Measurements from ENCODE around the gene IP6K2.

IP6K2 gene

DNA sequence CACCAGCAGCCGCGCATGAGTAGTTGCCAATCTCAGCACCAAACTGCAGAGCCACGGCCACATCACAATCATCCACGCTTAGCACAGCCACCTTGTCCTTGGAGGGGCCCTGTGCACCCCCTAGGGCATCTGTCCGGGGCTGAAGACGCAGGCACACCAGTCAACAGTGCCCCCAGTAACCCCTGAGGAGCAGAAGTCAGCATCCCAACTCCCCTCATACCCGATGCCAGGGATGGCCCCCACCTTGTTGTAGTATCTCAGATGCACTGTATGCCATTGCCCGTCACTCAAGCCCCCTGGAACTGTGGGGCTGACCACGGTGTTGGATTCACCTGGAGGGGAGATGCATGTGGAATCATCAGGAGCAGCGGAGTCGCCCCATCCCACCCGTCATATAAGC lies 62.0 kb downstream of the IP6K2 start:
- DNase-seq (ENCODE audit: low spot score), result no peak
- TF ChIP-seq, protein P1, sequence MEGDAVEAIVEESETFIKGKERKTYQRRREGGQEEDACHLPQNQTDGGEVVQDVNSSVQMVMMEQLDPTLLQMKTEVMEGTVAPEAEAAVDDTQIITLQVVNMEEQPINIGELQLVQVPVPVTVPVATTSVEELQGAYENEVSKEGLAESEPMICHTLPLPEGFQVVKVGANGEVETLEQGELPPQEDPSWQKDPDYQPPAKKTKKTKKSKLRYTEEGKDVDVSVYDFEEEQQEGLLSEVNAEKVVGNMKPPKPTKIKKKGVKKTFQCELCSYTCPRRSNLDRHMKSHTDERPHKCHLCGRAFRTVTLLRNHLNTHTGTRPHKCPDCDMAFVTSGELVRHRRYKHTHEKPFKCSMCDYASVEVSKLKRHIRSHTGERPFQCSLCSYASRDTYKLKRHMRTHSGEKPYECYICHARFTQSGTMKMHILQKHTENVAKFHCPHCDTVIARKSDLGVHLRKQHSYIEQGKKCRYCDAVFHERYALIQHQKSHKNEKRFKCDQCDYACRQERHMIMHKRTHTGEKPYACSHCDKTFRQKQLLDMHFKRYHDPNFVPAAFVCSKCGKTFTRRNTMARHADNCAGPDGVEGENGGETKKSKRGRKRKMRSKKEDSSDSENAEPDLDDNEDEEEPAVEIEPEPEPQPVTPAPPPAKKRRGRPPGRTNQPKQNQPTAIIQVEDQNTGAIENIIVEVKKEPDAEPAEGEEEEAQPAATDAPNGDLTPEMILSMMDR (IDR thresholded peaks at IDR 0.05), result no peak
- Histone ChIP-seq H3K4me3 (no peak overlapping the region), H3K27ac (peak overlapping the region in 1 of 2 donors; percentile 88)

DNA sequence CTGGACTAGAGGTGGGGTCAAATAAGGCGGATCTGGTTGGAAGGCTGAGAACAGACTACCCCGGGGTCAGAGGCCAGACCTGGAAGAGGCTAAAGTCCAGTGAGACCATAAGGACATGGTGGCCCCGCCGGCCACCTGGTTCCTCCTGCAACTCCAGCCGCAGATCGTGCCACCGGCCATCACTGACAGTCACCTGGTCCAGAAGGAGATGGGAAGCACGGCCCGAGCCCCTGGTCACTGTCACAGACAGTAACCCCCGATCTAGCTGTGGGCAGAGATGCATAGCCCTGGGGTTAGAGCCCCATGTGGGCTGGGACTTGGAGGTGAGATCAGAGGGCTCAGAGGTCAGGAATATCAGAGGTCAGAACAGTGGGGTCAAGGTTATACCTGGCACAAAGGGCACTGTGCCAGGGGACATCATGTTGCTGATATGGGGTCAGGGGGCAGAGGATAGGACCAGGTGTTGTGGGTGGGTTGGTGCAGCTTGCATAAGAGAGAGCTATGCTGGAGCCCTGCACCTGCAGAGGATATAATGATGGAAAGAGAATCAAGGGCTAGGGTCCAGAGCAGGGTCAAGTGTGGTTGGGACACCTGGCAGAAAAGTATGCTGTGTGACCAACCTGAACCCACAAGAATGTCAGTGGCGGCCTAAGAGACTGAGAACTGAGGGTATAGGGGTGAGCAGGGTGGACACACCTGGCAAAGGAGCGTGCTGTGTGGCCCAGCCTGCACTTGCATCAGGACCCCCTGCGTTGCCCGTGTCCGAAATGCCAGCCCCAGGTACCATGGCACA lies 63.9 kb downstream of the IP6K2 start:
- no peak overlapping the region for H3K4me3 ChIP-seq
- no peak overlapping the region for H3K27ac ChIP-seq
- TF ChIP-seq, protein P1 (IDR thresholded peaks at IDR 0.05), result no peak
- no peak for DNase-seq (ENCODE audit: low spot score)

DNA sequence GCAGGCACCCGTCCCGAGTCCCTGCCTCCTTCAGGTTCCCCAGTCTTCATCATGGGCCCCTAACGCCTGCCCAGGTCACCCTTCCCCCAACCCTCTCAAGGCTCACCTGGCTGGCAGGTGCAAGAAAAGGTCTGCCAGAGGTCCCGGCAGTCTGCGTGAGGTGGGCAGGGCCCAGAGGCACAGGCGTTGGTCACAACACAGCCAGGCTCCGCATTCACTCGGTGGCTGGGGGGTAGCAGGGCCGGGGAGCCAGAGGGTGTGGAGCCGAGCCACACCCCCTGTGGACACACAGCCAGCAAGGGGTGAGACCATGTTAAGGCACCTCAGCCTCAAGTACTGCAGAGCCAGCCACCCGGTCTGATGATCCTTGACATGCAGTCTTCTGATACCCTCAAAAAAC lies 65.2 kb downstream of the IP6K2 start:
- TF ChIP-seq, protein P1 (IDR thresholded peaks at IDR 0.05), result no peak
- Histone ChIP-seq H3K27ac (no peak overlapping the region), H3K4me3 (no peak overlapping the region)
- DNase-seq (ENCODE audit: low spot score), result no peak

DNA sequence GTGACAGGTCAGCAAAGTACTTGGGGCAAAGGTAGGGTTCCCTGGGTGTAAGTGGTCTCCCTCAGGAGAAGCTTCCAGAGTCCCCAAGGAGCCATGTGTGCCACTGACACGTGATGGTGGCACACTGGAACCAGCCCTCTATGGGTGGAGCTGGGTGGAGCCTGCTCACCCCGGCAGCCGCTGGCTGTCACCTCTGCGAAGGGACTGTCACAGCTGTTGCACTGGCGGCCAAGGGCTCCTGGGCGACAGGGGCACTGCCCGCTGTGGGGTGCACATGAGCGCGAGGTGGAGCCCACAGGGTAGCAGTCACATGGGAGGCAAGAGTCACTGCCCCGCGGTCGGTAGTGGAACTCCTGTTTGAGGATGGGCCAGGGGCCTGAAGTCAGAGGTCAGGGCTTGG lies 66.3 kb downstream of the IP6K2 start:
- Histone ChIP-seq H3K4me3 (no peak overlapping the region), H3K27ac (no peak overlapping the region)
- DNase-seq (ENCODE audit: low spot score), result no peak
- TF ChIP-seq, protein P1 (IDR thresholded peaks at IDR 0.05), result no peak

DNA sequence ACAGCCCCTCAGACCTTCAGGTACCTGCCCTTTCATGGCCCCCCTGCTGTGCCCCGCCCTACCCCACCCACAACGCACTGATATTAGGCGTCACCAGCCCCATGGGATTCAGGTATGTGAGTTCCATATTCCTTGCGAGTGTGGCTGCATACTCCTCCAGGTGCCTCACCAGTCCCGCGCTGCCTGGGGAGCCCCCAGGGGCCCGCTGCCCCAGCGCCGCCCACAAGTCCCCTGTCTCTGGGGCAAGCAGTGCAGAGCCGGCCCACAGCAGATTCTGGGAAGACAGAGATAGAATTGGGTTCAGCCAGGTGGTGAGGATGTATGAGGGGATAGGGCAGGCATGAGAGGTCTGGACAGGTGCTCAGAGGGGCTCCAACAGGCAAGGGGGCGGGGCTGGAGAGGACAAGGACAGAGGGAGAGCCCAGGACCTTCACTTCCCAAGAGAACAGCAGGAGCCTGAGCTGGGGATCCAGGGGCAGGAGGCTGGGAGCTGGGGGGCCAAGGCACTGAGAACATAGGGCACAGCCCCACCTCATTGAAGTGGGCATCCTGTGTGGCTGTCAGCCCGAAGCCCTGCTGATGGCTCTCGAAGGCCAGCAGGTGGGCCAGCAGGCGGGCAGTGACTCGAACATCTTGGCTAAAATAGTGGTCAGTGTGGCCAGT lies 68.7 kb downstream of the IP6K2 start:
- DNase-seq (ENCODE audit: low spot score), result no peak
- H3K4me3 ChIP-seq, result no peak overlapping the region
- TF ChIP-seq, protein P1 (IDR thresholded peaks at IDR 0.05), result no peak
- H3K27ac ChIP-seq, result no peak overlapping the region

DNA sequence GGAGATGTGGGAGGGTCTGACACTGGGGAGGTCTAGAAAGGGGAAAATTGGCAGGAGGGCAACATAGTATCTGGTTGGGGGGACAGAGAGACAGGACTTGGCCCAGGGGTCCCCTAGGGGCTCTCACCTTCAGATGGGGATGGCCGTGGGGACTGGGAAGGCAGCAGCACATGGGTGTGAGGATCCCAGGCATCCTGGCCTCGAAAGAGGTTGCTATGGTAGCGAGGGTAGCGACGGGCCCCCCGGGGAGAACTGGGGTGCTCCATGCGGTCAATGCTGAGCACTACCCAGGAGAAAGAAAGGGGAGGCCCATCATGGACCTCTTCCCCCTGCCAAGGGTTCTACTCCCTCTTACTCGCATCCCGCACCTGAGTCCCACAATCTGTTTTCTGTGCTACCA lies 69.3 kb downstream of the IP6K2 start:
- no peak for DNase-seq (ENCODE audit: low spot score)
- H3K27ac ChIP-seq, result no peak overlapping the region
- TF ChIP-seq, protein P1 (IDR thresholded peaks at IDR 0.05), result no peak
- no peak overlapping the region for H3K4me3 ChIP-seq
